LNCAP (cell line): ENCODE results near the gene DCUN1D3.

Experiments
- TF ChIP-seq, protein P1 (sequence below): fragments of 450-650 bp; IDR thresholded peaks from 2 replicates; pipeline ENCODE4 v1.5.1; 2017; ENCODE audit warnings: mild to moderate bottlenecking

The DCUN1D3 gene

DNA sequence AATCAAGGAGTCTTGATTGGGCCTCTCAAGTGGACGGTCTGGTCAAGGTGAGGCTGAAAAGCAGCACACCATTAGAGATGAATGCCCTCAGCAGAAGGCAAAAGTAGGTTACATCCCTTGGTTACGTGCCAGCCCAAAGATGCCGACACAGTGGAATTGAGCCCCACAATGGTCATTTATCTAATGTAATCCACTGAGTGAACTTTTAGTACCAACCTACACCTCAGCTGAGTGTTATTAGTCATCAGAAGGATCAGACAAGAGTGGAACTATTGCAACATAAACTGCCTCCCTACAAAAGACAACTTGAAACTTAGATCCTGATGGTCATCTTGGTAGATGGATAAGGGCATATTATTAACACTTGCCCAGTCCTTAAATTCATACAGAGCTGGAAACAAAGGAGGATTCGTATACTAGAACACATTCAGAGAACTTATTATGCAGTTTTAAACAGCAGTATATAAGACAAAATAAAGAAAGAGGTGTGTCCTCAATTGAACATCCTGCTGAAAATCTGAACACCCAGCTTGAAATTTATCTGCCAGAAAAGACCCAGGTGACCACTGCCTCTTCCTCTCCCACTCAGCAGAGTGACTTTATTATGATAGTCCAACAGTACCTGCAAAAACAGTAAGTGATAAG, 2.8 kb downstream of the DCUN1D3 start:
- TF ChIP-seq, protein P1, sequence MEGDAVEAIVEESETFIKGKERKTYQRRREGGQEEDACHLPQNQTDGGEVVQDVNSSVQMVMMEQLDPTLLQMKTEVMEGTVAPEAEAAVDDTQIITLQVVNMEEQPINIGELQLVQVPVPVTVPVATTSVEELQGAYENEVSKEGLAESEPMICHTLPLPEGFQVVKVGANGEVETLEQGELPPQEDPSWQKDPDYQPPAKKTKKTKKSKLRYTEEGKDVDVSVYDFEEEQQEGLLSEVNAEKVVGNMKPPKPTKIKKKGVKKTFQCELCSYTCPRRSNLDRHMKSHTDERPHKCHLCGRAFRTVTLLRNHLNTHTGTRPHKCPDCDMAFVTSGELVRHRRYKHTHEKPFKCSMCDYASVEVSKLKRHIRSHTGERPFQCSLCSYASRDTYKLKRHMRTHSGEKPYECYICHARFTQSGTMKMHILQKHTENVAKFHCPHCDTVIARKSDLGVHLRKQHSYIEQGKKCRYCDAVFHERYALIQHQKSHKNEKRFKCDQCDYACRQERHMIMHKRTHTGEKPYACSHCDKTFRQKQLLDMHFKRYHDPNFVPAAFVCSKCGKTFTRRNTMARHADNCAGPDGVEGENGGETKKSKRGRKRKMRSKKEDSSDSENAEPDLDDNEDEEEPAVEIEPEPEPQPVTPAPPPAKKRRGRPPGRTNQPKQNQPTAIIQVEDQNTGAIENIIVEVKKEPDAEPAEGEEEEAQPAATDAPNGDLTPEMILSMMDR: no peak

DNA sequence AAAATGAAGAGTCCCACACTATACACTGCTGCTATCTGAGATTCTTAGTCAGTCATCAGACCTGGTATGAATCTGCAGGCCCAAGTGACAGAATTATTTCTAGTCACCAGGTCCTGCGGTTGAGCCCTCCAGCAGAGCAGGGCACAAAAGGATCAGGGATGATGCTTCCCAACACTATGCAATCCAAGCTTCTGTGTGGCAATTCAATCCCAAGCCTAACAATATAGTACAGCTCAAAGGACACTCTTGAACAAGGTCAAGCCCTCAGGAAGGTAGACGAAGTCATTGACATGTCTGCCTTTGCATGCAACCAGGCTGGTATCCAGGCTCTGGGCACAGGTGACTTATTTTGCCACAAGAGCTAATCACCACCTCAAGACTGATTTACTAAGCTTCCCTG, 5.8 kb downstream of the DCUN1D3 start:
- TF ChIP-seq, protein P1: no peak

DNA sequence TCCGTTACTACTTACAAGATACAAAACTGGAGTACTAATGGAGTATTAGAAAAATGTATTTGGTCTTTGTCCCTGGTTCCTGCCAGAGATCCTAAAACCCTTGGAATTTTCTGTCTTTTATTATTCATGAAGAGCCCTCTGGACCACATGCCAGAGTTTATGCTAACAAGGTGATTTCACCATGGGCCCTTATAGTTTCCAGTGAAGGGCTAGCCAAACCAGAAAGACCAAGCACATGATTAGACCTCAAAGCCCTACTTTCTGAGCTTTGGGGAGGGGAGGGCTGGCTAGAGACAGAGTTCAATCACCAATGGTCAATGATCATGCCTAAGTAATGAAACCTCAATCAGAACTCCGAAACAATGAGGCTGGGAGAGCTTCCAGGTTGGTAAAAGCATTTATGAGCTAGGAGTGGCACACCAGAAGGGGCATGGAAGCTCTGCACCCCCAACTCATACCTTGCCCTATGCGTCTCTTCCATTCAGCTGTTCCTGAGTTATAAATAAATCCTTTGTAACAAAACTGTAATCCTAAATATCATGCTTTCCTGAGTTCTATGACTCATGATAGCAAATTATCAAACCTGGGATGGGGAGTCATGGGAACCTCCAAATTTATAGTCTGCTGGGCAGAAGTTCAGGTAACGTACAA, 10.4 kb downstream of the DCUN1D3 start:
- TF ChIP-seq, protein P1: no peak

DNA sequence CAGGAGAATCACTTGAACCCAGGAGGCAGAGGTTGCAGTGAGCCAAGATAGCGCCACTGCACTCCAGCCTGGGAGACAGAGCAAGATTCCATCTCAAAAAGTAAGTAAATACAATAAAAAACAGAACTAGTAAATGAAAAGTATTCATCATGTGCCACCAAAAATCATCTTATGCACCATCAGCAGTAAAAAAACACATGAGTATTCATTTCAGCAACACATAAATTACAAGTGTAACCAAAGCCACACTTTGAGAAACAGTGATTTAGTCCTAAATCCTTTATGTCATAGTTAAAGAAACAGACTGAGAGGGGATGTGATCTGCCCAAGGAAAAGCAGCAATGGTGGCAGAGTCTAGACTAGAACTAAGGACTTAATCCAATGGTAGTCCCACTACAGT, 13.0 kb downstream of the DCUN1D3 start:
- TF ChIP-seq, protein P1: no peak

DNA sequence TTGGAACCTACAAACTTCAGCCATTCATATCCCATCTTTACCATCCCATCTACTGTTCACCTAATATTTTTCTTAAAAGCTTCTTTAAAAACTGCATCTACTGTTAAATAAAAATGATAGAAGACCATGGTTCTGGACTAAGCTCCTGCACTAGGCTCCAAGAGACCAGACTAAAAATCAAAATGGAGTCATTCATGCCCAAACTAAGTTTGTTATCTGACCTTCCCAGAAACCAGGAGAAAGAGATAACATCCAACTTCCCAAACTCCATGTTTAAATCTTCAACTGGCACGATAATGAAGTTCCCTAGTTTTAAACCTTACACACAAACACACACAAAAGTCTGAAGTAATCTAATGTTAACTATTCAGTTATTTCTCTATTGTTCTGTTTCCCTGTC, 13.8 kb downstream of the DCUN1D3 start:
- TF ChIP-seq, protein P1: no peak

DNA sequence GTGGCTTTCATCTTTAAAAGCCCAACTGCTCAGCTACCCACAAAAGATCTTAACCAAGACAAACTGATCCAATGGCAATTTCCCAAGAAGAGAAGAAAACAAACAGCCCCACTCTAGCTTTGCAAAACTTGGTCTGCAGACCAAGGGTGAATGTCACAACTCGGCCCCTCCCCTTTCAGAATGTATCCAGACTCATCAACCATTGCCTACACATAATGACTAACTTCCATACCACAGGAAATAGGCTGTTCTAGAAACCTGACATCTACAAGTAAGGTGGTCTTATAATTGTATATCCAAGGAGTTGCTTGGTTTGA, 16.0 kb downstream of the DCUN1D3 start:
- TF ChIP-seq, protein P1: no peak

DNA sequence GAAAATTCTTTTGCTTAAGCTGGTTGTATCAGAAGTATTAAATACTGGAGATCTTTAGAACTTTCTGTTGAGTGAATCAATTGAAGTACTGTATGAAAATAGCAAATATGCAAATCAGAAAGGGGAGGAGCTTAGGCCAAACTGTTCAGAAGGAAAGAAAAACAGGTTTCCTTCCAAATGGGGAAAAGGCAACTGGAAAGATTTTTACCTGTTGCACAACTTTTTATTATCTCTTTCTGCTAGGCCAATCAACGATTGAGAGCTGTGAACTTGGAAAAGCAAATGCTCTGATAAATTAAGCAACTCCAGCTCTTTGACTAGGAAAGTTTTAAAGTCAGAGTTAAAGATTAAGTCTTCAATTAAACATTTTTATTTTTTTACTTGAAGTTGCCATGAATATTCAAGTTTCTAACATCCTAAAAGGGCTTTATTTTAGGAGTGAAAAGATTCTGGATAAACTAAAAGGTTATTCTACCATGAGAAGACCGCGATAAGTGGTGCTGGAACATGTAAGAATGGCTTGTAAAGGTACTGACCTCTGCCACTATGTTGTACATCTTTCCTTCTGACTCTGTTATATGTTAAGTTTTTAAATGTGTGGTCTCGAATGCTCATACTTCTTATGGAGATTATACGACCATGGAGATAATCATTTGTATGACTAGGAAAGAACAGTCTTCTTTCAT, 16.5 kb downstream of the DCUN1D3 start:
- TF ChIP-seq, protein P1: no peak
